ENCODE results near the gene SPON2.

Gene SPON2

GRCh38 chr4:1194010-1194900, 21.9 kb upstream of the SPON2 start:
- DNase-seq = peak; percentile 52 to 87
- Histone ChIP-seq H3K36me3 (no peaks in the 10 kb centered on the region), H3K27me3 (no peaks in the 10 kb centered on the region), H3K4me1 (peaks cover 6 to 41% (median 39%) of the 10 kb centered on the region in 4 donors), H3K9me3 (no peaks in the 10 kb centered on the region), H3K27ac (peak overlapping the region; percentile 90 to 93), H3K4me3 (peak overlapping the region; percentile 23 to 47)
- intact Hi-C loops (cut with DNase I; ENCODE audit: low total_unique reads) = no loop called here
- TF ChIP-seq CTCF (IDR thresholded peaks at IDR 0.05) = no peak

GRCh38 chr4:1193206-1194009, 21.0 kb upstream of the SPON2 start:
- H3K36me3 ChIP-seq = no peaks in the 10 kb centered on the region
- peak in 1 of 2 donors; percentile 17 for DNase-seq
- peaks cover 6 to 41% (median 39%) of the 10 kb centered on the region in 4 donors for H3K4me1 ChIP-seq
- H3K4me3 ChIP-seq = peak overlapping the region in 1 of 2 donors; percentile 28
- peak overlapping the region; percentile 90 to 93 for H3K27ac ChIP-seq
- intact Hi-C loops (cut with DNase I; ENCODE audit: low total_unique reads) = no loop called here
- H3K27me3 ChIP-seq = no peaks in the 10 kb centered on the region
- no peak for TF ChIP-seq CTCF (IDR thresholded peaks at IDR 0.05)
- no peaks in the 10 kb centered on the region for H3K9me3 ChIP-seq

GRCh38 chr4:1192493-1193205, 20.3 kb upstream of the SPON2 start:
- no peak for TF ChIP-seq CTCF (IDR thresholded peaks at IDR 0.05)
- intact Hi-C loops (cut with DNase I; ENCODE audit: low total_unique reads) = no loop called here
- Histone ChIP-seq H3K36me3 (no peaks in the 10 kb centered on the region), H3K4me1 (peaks cover 6 to 41% (median 39%) of the 10 kb centered on the region in 4 donors), H3K27me3 (no peaks in the 10 kb centered on the region), H3K4me3 (peak overlapping the region; percentile 6 to 28), H3K9me3 (no peaks in the 10 kb centered on the region), H3K27ac (peak overlapping the region; percentile 90 to 93)
- DNase-seq = peak; percentile 28 to 76

- no peaks in the 10 kb centered on the region for H3K36me3 ChIP-seq
- TF ChIP-seq CTCF (IDR thresholded peaks at IDR 0.05) = no peak
- H3K4me3 ChIP-seq = peak overlapping the region; percentile 6 to 28
- peak overlapping the region; percentile 90 to 93 for H3K27ac ChIP-seq
- peaks cover 6 to 41% (median 39%) of the 10 kb centered on the region in 4 donors for H3K4me1 ChIP-seq
- DNase-seq = peak; percentile 92 to 96
- intact Hi-C loops (cut with DNase I; ENCODE audit: low total_unique reads) = no loop called here
- no peaks in the 10 kb centered on the region for H3K27me3 ChIP-seq
- no peaks in the 10 kb centered on the region for H3K9me3 ChIP-seq
Observed at GRCh38 chr4:1192091-1192492, 19.7 kb upstream of the SPON2 start.

- Histone ChIP-seq H3K4me1 (peaks cover 6 to 41% (median 39%) of the 10 kb centered on the region in 4 donors), H3K27ac (peak overlapping the region; percentile 90 to 93), H3K27me3 (no peaks in the 10 kb centered on the region), H3K9me3 (no peaks in the 10 kb centered on the region), H3K4me3 (no peak overlapping the region), H3K36me3 (no peaks in the 10 kb centered on the region)
- DNase-seq = peak in 1 of 2 donors; percentile 18
- no peak for TF ChIP-seq CTCF (IDR thresholded peaks at IDR 0.05)
- intact Hi-C loops (cut with DNase I; ENCODE audit: low total_unique reads) = no loop called here
Observed at GRCh38 chr4:1191621-1192020, 19.2 kb upstream of the SPON2 start.
